HG03575 (cell line): ENCODE data around the gene ATP6V1D.
"Not testable (repeated sequence)": the region's sequence is repeated elsewhere in the genome, so short reads cannot be mapped to it uniquely, and the experiment has no call there.

Experiments used
- ATAC-seq: cut with Tn5 transposase; IDR thresholded peaks from one replicate; pipeline ENCODE4 v1.9.1; 2021; ENCODE audit not compliant: unreplicated experiment, insufficient number of reproducible peaks, low FRiP score; ENCODE audit errors: extremely low read depth

The ATP6V1D gene

GRCh38 chr14:67359775-67360469 is at the start of gene ATP6V1D, which contains the start of gene EIF2S1:
ATP6V1D (minus strand) TSS chr14:67359804; CDS start chr14:67359698, 106 bp downstream.
EIF2S1 (plus strand) TSS chr14:67360328; CDS start chr14:67364768, 4,440 bp downstream.
- peak; percentile 47 for ATAC-seq

GRCh38 chr14:67408122-67408801 is 48.7 kb upstream of the ATP6V1D start:
- ATAC-seq, result not testable (repeated sequence)

- ATAC-seq, result no peak
Measured at GRCh38 chr14:67405771-67406170, 46.2 kb upstream of the ATP6V1D start.

- no peak for ATAC-seq
Measured at GRCh38 chr14:67400434-67400833, 40.8 kb upstream of the ATP6V1D start.

GRCh38 chr14:67397536-67397935 is 37.9 kb upstream of the ATP6V1D start:
- no peak for ATAC-seq

- no peak for ATAC-seq
Measured at GRCh38 chr14:67396381-67396970, 36.9 kb upstream of the ATP6V1D start.

GRCh38 chr14:67395876-67396189 is 36.2 kb upstream of the ATP6V1D start:
- no peak for ATAC-seq

- no peak for ATAC-seq
Measured at GRCh38 chr14:67395086-67395875, 35.7 kb upstream of the ATP6V1D start.

GRCh38 chr14:67393689-67394088 is 34.1 kb upstream of the ATP6V1D start:
- ATAC-seq, result no peak

- no peak for ATAC-seq
Measured at GRCh38 chr14:67392800-67393199, 33.2 kb upstream of the ATP6V1D start.

GRCh38 chr14:67392123-67392522 is 32.5 kb upstream of the ATP6V1D start:
- ATAC-seq, result no peak

GRCh38 chr14:67391268-67391667 is 31.7 kb upstream of the ATP6V1D start:
- no peak for ATAC-seq

- ATAC-seq, result no peak
Measured at GRCh38 chr14:67389811-67390534, 30.4 kb upstream of the ATP6V1D start.

GRCh38 chr14:67389275-67389674 is 29.7 kb upstream of the ATP6V1D start:
- ATAC-seq, result no peak

- ATAC-seq, result no peak
Measured at GRCh38 chr14:67387195-67387594, 27.6 kb upstream of the ATP6V1D start.

GRCh38 chr14:67385618-67386017 is 26.0 kb upstream of the ATP6V1D start:
- no peak for ATAC-seq

- no peak for ATAC-seq
Measured at GRCh38 chr14:67385120-67385519, 25.5 kb upstream of the ATP6V1D start.

- no peak for ATAC-seq
Measured at GRCh38 chr14:67377916-67378315, 18.3 kb upstream of the ATP6V1D start.

- no peak for ATAC-seq
Measured at GRCh38 chr14:67373347-67373746, 13.7 kb upstream of the ATP6V1D start.
